ENCODE measurements around the gene CAMK1D. TPM values are rescaled to one million over a fixed set of nuclear protein-coding genes. Genes with fewer than 3 reads are reported as not detected.

CAMK1D gene
- polyA plus RNA-seq, 1 of the 3 experiments (the other 2 are of a cell fraction), result 4.1 TPM

DNA sequence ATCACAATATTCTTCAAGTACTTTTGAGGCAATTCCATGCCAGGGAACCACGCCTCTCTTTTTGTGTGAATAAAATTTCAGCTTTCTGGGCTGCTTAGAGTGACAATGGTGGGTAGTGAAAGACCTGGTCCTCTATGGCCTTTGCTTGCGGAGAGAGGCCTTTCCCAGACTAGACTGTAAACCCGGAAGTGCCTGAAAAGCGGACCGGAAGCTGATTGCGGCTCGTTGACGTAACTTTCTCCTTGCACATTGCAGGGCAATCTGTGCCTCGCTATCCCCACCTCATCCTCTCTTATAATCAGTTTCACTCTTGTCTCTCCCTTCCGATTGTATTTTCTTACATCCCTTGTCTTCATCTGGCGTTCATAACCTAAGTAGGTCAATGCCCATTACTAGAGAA, 310.4 kb downstream of the CAMK1D start:
- Histone ChIP-seq H3K9me2 (no peaks in the 10 kb centered on the region), H3F3A (replicated peaks; ENCODE audit: insufficient read depth) (no peaks in the 10 kb centered on the region), H3K27me3 (ENCODE audit: insufficient read depth) (no peaks in the 10 kb centered on the region), H3K4me3 (ENCODE audit: low read depth in 2 of 2, low read length in 1 of 2) (no peak overlapping the region), H3K79me2 (ENCODE audit: insufficient read depth) (no peaks in the 10 kb centered on the region), H3K4me2 (no peak overlapping the region), H3K9ac (no peak overlapping the region), H2AFZ (ENCODE audit: low read depth) (no peak overlapping the region), H4K20me1 (ENCODE audit: insufficient read depth) (no peaks in the 10 kb centered on the region), H3K4me1 (ENCODE audit: control insufficient read depth in 1 of 2, insufficient read depth in 2 of 2, low read depth in 1 of 2, low read length in 1 of 2) (no peaks in the 10 kb centered on the region; a peak in 2 of 4 replicates), H3K9me3 (peaks cover 4% of the 10 kb centered on the region; the same call in 1 of the 2 replicates), H3K27ac (ENCODE audit: low read depth in 2 of 2, low read length in 1 of 2) (no peak overlapping the region), H3K36me3 (replicated peaks in 1 of 2; ENCODE audit: control insufficient read depth in 1 of 2, insufficient read depth in 2 of 2, low read length in 1 of 2) (no peaks in the 10 kb centered on the region)
- 97% methylated on average over 11 of the region's 11 CpGs for WGBS (ENCODE audit: low lambda C conversion rate)
- ChIA-PET POLR2A (no interaction called here), CTCF (no interaction called here)
- TF ChIP-seq NRF1 (IDR thresholded peaks at IDR 0.05; ENCODE audit: low read depth, low read length) (no peak), FOXM1 (IDR thresholded peaks at IDR 0.05; ENCODE audit: low read depth) (no peak), FOXJ3 (CRISPR knock-in tag; IDR thresholded peaks at IDR 0.05) (no peak), ELF1 (IDR thresholded peaks at IDR 0.05) (no peak), NFIC (IDR thresholded peaks at IDR 0.05; ENCODE audit: borderline replicate concordance) (no peak), SIN3A (IDR thresholded peaks at IDR 0.05; ENCODE audit: borderline replicate concordance, low read depth, low read length) (no peak), POLR2AphosphoS5 (IDR thresholded peaks at IDR 0.05; ENCODE audit: low read depth, low read length) (no peak), EP300 (IDR thresholded peaks at IDR 0.05; ENCODE audit: borderline replicate concordance in 1 of 2, low read depth in 1 of 2, low read length in 1 of 2) (no peak)
- TF ChIP-seq, protein P1, sequence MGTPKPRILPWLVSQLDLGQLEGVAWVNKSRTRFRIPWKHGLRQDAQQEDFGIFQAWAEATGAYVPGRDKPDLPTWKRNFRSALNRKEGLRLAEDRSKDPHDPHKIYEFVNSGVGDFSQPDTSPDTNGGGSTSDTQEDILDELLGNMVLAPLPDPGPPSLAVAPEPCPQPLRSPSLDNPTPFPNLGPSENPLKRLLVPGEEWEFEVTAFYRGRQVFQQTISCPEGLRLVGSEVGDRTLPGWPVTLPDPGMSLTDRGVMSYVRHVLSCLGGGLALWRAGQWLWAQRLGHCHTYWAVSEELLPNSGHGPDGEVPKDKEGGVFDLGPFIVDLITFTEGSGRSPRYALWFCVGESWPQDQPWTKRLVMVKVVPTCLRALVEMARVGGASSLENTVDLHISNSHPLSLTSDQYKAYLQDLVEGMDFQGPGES (IDR thresholded peaks at IDR 0.05; ENCODE audit: low read depth, low read length), result no peak
- TF ChIP-seq, protein P2, sequence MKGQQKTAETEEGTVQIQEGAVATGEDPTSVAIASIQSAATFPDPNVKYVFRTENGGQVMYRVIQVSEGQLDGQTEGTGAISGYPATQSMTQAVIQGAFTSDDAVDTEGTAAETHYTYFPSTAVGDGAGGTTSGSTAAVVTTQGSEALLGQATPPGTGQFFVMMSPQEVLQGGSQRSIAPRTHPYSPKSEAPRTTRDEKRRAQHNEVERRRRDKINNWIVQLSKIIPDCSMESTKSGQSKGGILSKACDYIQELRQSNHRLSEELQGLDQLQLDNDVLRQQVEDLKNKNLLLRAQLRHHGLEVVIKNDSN (IDR thresholded peaks at IDR 0.05; ENCODE audit: borderline replicate concordance, low read depth), result no peak
- TF ChIP-seq, protein P3, sequence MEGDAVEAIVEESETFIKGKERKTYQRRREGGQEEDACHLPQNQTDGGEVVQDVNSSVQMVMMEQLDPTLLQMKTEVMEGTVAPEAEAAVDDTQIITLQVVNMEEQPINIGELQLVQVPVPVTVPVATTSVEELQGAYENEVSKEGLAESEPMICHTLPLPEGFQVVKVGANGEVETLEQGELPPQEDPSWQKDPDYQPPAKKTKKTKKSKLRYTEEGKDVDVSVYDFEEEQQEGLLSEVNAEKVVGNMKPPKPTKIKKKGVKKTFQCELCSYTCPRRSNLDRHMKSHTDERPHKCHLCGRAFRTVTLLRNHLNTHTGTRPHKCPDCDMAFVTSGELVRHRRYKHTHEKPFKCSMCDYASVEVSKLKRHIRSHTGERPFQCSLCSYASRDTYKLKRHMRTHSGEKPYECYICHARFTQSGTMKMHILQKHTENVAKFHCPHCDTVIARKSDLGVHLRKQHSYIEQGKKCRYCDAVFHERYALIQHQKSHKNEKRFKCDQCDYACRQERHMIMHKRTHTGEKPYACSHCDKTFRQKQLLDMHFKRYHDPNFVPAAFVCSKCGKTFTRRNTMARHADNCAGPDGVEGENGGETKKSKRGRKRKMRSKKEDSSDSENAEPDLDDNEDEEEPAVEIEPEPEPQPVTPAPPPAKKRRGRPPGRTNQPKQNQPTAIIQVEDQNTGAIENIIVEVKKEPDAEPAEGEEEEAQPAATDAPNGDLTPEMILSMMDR (IDR thresholded peaks at IDR 0.05), result no peak
- no peak for DNase-seq

DNA sequence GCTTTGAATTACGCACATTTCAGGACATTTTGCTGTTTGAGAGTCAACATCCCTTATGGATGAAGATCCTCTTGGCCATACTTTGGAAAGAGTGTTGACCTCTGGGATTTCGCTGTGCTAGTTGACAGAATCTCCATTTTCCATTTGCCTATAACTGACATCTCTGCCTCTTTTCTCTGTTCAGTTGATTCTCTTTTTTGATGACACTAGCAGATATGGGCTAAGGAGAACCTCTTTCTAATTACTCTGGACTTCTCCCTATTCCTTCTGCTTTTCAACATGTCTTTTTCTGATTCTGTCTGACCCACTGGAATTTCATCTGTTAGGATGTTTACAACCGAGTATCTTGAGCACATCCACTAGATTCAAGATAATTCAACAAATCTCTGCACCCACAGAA, 311.5 kb downstream of the CAMK1D start:
- no peaks in the 10 kb centered on the region for H3K9me2 ChIP-seq
- H3K27ac ChIP-seq (ENCODE audit: low read depth in 2 of 2, low read length in 1 of 2), result no peak overlapping the region
- no peaks in the 10 kb centered on the region for H3K27me3 ChIP-seq (ENCODE audit: insufficient read depth)
- H4K20me1 ChIP-seq (ENCODE audit: insufficient read depth), result no peaks in the 10 kb centered on the region
- H3K79me2 ChIP-seq (ENCODE audit: insufficient read depth), result no peaks in the 10 kb centered on the region
- TF ChIP-seq POLR2AphosphoS5 (IDR thresholded peaks at IDR 0.05; ENCODE audit: low read depth, low read length), result no peak
- TF ChIP-seq EZH2phosphoT487 (IDR thresholded peaks at IDR 0.05; ENCODE audit: borderline replicate concordance, low read depth), result no peak
- TF ChIP-seq GABPA (IDR thresholded peaks at IDR 0.05; ENCODE audit: low read depth), result no peak
- no peak for TF ChIP-seq FOSL2 (IDR thresholded peaks at IDR 0.05; ENCODE audit: borderline replicate concordance, low read depth)
- TF ChIP-seq FOXM1 (IDR thresholded peaks at IDR 0.05; ENCODE audit: low read depth), result no peak
- no peak for TF ChIP-seq EP300 (IDR thresholded peaks at IDR 0.05; ENCODE audit: borderline replicate concordance in 1 of 2, low read depth in 1 of 2, low read length in 1 of 2)
- TF ChIP-seq MEF2A (IDR thresholded peaks at IDR 0.05; ENCODE audit: borderline replicate concordance, low read depth), result no peak
- no peak for TF ChIP-seq CHD2 (IDR thresholded peaks at IDR 0.05; ENCODE audit: low read length, partially characterized antibody)
- TF ChIP-seq, protein P4, sequence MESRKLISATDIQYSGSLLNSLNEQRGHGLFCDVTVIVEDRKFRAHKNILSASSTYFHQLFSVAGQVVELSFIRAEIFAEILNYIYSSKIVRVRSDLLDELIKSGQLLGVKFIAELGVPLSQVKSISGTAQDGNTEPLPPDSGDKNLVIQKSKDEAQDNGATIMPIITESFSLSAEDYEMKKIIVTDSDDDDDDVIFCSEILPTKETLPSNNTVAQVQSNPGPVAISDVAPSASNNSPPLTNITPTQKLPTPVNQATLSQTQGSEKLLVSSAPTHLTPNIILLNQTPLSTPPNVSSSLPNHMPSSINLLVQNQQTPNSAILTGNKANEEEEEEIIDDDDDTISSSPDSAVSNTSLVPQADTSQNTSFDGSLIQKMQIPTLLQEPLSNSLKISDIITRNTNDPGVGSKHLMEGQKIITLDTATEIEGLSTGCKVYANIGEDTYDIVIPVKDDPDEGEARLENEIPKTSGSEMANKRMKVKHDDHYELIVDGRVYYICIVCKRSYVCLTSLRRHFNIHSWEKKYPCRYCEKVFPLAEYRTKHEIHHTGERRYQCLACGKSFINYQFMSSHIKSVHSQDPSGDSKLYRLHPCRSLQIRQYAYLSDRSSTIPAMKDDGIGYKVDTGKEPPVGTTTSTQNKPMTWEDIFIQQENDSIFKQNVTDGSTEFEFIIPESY (IDR thresholded peaks at IDR 0.05; ENCODE audit: borderline replicate concordance, low read depth), result no peak
- TF ChIP-seq SIN3A (IDR thresholded peaks at IDR 0.05; ENCODE audit: borderline replicate concordance, low read depth, low read length), result no peak
- TF ChIP-seq, protein P5, sequence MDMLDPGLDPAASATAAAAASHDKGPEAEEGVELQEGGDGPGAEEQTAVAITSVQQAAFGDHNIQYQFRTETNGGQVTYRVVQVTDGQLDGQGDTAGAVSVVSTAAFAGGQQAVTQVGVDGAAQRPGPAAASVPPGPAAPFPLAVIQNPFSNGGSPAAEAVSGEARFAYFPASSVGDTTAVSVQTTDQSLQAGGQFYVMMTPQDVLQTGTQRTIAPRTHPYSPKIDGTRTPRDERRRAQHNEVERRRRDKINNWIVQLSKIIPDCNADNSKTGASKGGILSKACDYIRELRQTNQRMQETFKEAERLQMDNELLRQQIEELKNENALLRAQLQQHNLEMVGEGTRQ (IDR thresholded peaks at IDR 0.05; ENCODE audit: borderline replicate concordance, low read depth, low read length), result no peak
- no peaks in the 10 kb centered on the region for H3K9me3 ChIP-seq
- peaks cover 0 to 3% of the 10 kb centered on the region in 2 experiments; a peak in 2 of 4 replicates for H3K4me1 ChIP-seq (ENCODE audit: control insufficient read depth in 1 of 2, insufficient read depth in 2 of 2, low read depth in 1 of 2, low read length in 1 of 2)
- ChIA-PET POLR2A (no interaction called here), CTCF (interaction anchor here (1.0 to 2.6 kb wide), 2 partner anchors 50 to 397 kb away, joined by 5 to 10 read pairs; no protein-coding TSS in a partner anchor)
- no peaks in the 10 kb centered on the region for H3K36me3 ChIP-seq (replicated peaks in 1 of 2; ENCODE audit: control insufficient read depth in 1 of 2, insufficient read depth in 2 of 2, low read length in 1 of 2)
- H2AFZ ChIP-seq (ENCODE audit: low read depth), result no peak overlapping the region
- no peak overlapping the region for H3K9ac ChIP-seq
- no peak for DNase-seq
- no peaks in the 10 kb centered on the region for H3F3A ChIP-seq (replicated peaks; ENCODE audit: insufficient read depth)
- 93% methylated on average over 3 of the region's 3 CpGs for WGBS (ENCODE audit: low lambda C conversion rate)
- H3K4me2 ChIP-seq, result no peak overlapping the region
- no peak overlapping the region for H3K4me3 ChIP-seq (ENCODE audit: low read depth in 2 of 2, low read length in 1 of 2)

Measured in SK-N-SH (cell line).